Loucy (cell line): ENCODE data around the gene SLC26A9.

Experiments used
- CTCF ChIP-seq: fragments of 200-600 bp; sonication (generic); conservative IDR thresholded peaks from 2 replicates; pipeline ENCODE4 v1.5.1; 2014; ENCODE audit warnings: mild to moderate bottlenecking, antibody characterized with exemption, low read length
- EZH2phosphoT487 ChIP-seq: fragments of 200-600 bp; IDR thresholded peaks from 2 replicates; pipeline ENCODE4 v1.6.1; 2018; ENCODE audit warnings: antibody characterized with exemption, mild to moderate bottlenecking, moderate library complexity, borderline replicate concordance

- TF ChIP-seq CTCF, result no peak
- no peak for TF ChIP-seq EZH2phosphoT487
Measured at GRCh38 chr1:205914730-205915129, 28.5 kb downstream of the SLC26A9 start.
